ENCODE measurements around the gene COG5. TPM values are rescaled to one million over a fixed set of nuclear protein-coding genes. Genes with fewer than 3 reads are reported as not detected.

Gene COG5
- total and polyA plus RNA-seq, 9 of the 15 experiments (the other 6 are each of a cell fraction or from before 2014, with no cell fraction given) = 15.3 to 75.1 (median 56.4) TPM

DNA sequence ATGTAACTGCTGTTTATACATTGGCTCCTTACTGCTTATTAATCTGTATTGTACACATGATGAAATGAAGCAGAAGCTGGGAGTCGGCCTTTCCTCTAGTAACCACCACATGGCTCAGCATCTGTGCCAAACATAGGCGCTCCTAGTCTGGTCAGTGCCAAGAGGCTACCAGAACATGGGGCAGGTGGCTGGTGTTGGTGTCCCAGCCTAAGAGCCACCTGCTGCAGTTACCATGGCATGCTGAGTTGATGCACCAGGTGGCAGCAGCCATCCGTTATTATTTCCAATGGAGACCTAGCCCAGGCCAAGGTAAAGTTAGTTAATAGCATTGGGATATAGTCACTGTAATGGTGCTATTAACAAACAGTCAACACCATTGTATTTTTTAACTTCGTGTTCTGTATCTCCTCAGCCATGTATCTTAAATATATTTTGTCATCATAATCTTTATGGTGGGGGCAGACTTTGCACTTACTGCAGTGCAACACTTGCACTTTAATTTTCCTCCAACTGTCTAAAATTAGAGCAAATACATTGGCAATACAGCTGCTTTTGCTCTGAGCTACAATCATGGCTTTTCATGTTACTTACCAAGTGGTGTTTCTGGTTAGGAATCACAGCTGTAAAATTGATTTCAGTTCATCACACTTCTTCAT lies 361.8 kb downstream of the COG5 start:
- Histone ChIP-seq H3K79me2 (ENCODE audit: control insufficient read depth, insufficient read depth, low read length) (no peaks in the 10 kb centered on the region), H3K36me3 (ENCODE audit: control insufficient read depth, insufficient read depth, low read length) (peaks cover 75% of the 10 kb centered on the region), H2AFZ (ENCODE audit: low read depth, low read length) (no peak overlapping the region), H3K27ac (ENCODE audit: extremely low read depth, low read depth, low read length) (no peak overlapping the region), H3K9me3 (replicated peaks; ENCODE audit: control insufficient read depth, insufficient read depth, low read depth, low read length) (no peaks in the 10 kb centered on the region), H3K27me3 (ENCODE audit: control insufficient read depth in 2 of 2, insufficient read depth in 2 of 2, low read length in 2 of 2) (no peaks in the 10 kb centered on the region), H3K4me3 (no peak overlapping the region), H3K4me1 (replicated peaks in 1 of 2; ENCODE audit: control insufficient read depth in 2 of 2, insufficient read depth in 2 of 2, low read length in 2 of 2) (peaks cover 0 to 5% of the 10 kb centered on the region in 2 experiments; a peak in 1 of 5 replicates), H3K9me1 (ENCODE audit: control insufficient read depth, insufficient read depth, low read length) (no peaks in the 10 kb centered on the region), H3K9ac (ENCODE audit: insufficient read depth in 1 of 2, low read depth in 2 of 2, low read length in 2 of 2) (no peak overlapping the region), H3K4me2 (ENCODE audit: insufficient read depth, low read length) (no peak overlapping the region), H4K20me1 (replicated peaks; ENCODE audit: control insufficient read depth, insufficient read depth, low read length) (no peaks in the 10 kb centered on the region)
- intact Hi-C loops (cut with micrococcal nuclease) (loop anchor here (1.0 to 5.0 kb wide), 5 partner anchors 255 to 945 kb away; no protein-coding TSS in a partner anchor), in situ Hi-C loops (cut with MboI) (loop anchor here (25.0 kb wide), 1 partner anchor 935 kb away; the partner anchor contains the start of gene LAMB4)
- no TSS peak for BruUV-seq (replicated peaks)
- DNase-seq (ENCODE audit: extremely low read depth in 1 of 4, low spot score in 3 of 4) (peak; percentile 59 to 68 (median 64)), ATAC-seq (peak; percentile 90), FAIRE-seq (peak; percentile 26)
- WGBS (ENCODE audit: insufficient coverage, low coverage, missing lambda C conversion rate) = 62% methylated on average over 4 of the region's 4 CpGs
- ChIA-PET POLR2A (interaction anchor here (0.7 to 2.5 kb wide), 2 partner anchors 8 to 624 kb away, joined by 3 to 9 read pairs; no protein-coding TSS in a partner anchor), CTCF (ENCODE audit: low intra/inter-chr PET ratio) (interaction anchor here (0.6 to 3.2 kb wide), 6 partner anchors 300 to 944 kb away, joined by 3 to 14 read pairs (median 5); no protein-coding TSS in a partner anchor)
- TF ChIP-seq HNRNPH1 (optimal IDR thresholded peaks at IDR 0.05; ENCODE audit: low read depth, low read length) (no peak), ZSCAN32 (CRISPR knock-in tag; IDR thresholded peaks at IDR 0.05) (no peak), SNRNP70 (optimal IDR thresholded peaks at IDR 0.05; ENCODE audit: low read depth, low read length) (no peak), U2AF1 (optimal IDR thresholded peaks at IDR 0.05; ENCODE audit: low read depth, low read length) (no peak), KAT2B (IDR thresholded peaks at IDR 0.05; ENCODE audit: low read depth, low read length) (no peak), ZNF239 (CRISPR knock-in tag; IDR thresholded peaks at IDR 0.05) (no peak), ZNF23 (CRISPR knock-in tag; IDR thresholded peaks at IDR 0.05) (0 out of 2 replicates have a peak, but pooled peaks have one; percentile 9), CCAR2 (IDR thresholded peaks at IDR 0.05; ENCODE audit: low read depth, low read length) (no peak), ZNF217 (CRISPR knock-in tag; IDR thresholded peaks at IDR 0.05) (no peak), MXI1 (IDR thresholded peaks at IDR 0.05; ENCODE audit: low read depth, low read length) (no peak), RB1 (IDR thresholded peaks at IDR 0.05; ENCODE audit: low read depth) (no peak), ZNF583 (CRISPR knock-in tag; IDR thresholded peaks at IDR 0.05) (0 out of 2 replicates have a peak, but pooled peaks have one; percentile 36), RBM15 (IDR thresholded peaks at IDR 0.05; ENCODE audit: insufficient read depth, low read length) (no peak), ZFX (CRISPR knock-in tag; IDR thresholded peaks at IDR 0.05) (no peak), JUND (IDR thresholded peaks at IDR 0.05; ENCODE audit: borderline replicate concordance, low read depth, low read length) (0 out of 2 replicates have a peak, but pooled peaks have one; percentile 10), JUND (tag; IDR thresholded peaks at IDR 0.05; ENCODE audit: borderline replicate concordance, low read depth, low read length) (no peak), PML (IDR thresholded peaks at IDR 0.05; ENCODE audit: low read length) (peak; percentile 13; the same call in 1 of the 2 replicates), TBL1XR1 (IDR thresholded peaks at IDR 0.05; ENCODE audit: low read length in 2 of 2) (no peak)
- TF ChIP-seq, protein P1, sequence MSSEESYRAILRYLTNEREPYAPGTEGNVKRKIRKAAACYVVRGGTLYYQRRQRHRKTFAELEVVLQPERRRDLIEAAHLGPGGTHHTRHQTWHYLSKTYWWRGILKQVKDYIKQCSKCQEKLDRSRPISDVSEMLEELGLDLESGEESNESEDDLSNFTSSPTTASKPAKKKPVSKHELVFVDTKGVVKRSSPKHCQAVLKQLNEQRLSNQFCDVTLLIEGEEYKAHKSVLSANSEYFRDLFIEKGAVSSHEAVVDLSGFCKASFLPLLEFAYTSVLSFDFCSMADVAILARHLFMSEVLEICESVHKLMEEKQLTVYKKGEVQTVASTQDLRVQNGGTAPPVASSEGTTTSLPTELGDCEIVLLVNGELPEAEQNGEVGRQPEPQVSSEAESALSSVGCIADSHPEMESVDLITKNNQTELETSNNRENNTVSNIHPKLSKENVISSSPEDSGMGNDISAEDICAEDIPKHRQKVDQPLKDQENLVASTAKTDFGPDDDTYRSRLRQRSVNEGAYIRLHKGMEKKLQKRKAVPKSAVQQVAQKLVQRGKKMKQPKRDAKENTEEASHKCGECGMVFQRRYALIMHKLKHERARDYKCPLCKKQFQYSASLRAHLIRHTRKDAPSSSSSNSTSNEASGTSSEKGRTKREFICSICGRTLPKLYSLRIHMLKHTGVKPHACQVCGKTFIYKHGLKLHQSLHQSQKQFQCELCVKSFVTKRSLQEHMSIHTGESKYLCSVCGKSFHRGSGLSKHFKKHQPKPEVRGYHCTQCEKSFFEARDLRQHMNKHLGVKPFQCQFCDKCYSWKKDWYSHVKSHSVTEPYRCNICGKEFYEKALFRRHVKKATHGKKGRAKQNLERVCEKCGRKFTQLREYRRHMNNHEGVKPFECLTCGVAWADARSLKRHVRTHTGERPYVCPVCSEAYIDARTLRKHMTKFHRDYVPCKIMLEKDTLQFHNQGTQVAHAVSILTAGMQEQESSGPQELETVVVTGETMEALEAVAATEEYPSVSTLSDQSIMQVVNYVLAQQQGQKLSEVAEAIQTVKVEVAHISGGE (CRISPR knock-in tag; IDR thresholded peaks at IDR 0.05) = peak in 1 of 3 experiments; percentile 19; a peak in 1 of 6 replicates
